ENCODE results near the gene ZNF766. TPM values are rescaled to one million over a fixed set of nuclear protein-coding genes. Genes with fewer than 3 reads are reported as not detected.

ZNF766 gene
- total RNA-seq, 1 experiment from 2014 or later: 32.9 TPM

DNA sequence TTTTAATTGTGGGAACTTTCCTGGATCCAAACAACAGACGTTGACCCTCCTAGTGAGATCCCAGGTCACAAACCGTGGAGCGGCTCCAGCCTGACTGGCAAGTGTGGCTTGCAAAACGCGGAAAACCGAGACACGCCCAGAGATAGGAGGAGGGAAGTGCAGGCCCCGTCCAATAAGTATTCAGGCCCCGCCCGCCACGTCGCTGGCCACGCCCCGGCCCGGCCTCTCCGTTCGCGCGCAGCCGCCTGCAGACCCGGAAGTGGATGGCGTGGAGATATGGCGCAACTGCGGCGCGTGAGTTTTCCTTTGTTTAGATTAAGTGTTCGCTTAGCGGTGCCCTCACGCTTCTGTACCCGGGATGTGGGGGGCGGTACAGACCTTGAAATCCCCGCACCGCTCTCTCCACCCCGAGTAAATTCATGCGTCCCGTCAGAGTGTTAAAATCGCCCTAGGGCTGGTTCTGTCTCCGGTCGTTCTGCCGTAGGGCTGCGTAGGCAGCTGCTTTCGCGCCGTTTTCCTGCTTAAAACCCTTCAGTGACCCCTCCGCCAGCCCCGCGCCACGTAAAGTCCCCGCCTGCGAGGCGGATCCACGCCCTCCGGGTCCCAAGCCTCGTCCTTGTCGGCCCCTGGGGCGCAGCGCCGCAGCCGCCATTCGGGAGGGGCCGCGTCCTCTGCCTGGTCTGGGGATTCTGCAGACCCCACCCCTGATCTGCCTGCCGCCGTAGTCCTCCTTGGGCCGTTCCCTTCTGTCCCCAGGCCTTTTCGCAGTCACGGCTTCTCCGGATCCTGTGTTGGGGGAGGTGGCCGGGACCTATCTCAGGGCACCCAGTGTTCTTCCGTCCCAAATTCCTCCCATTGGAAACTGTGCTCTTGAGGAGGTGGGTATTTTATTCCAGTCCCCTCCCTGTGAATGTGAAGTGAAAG is at the start of gene ZNF766 (continued):
- TF ChIP-seq, protein P1, sequence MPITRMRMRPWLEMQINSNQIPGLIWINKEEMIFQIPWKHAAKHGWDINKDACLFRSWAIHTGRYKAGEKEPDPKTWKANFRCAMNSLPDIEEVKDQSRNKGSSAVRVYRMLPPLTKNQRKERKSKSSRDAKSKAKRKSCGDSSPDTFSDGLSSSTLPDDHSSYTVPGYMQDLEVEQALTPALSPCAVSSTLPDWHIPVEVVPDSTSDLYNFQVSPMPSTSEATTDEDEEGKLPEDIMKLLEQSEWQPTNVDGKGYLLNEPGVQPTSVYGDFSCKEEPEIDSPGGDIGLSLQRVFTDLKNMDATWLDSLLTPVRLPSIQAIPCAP (CRISPR knock-in tag; IDR thresholded peaks at IDR 0.05): no peak
- TF ChIP-seq, protein P2, sequence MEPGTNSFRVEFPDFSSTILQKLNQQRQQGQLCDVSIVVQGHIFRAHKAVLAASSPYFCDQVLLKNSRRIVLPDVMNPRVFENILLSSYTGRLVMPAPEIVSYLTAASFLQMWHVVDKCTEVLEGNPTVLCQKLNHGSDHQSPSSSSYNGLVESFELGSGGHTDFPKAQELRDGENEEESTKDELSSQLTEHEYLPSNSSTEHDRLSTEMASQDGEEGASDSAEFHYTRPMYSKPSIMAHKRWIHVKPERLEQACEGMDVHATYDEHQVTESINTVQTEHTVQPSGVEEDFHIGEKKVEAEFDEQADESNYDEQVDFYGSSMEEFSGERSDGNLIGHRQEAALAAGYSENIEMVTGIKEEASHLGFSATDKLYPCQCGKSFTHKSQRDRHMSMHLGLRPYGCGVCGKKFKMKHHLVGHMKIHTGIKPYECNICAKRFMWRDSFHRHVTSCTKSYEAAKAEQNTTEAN (CRISPR knock-in tag; IDR thresholded peaks at IDR 0.05): no peak
- TF ChIP-seq ZNF138 (CRISPR knock-in tag; conservative IDR thresholded peaks at IDR 0.05): no peak
- peak; percentile 69; the same call in 1 of the 2 replicates for TF ChIP-seq ZNF121 (CRISPR knock-in tag; IDR thresholded peaks at IDR 0.05)
- TF ChIP-seq ZNF423 (CRISPR knock-in tag; IDR thresholded peaks at IDR 0.05): no peak
- no peak for TF ChIP-seq HMGA2 (CRISPR knock-in tag; IDR thresholded peaks at IDR 0.05)
- TF ChIP-seq, protein P3, sequence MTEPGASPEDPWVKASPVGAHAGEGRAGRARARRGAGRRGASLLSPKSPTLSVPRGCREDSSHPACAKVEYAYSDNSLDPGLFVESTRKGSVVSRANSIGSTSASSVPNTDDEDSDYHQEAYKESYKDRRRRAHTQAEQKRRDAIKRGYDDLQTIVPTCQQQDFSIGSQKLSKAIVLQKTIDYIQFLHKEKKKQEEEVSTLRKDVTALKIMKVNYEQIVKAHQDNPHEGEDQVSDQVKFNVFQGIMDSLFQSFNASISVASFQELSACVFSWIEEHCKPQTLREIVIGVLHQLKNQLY (CRISPR knock-in tag; IDR thresholded peaks at IDR 0.05): no peak
- TF ChIP-seq RORB (CRISPR knock-in tag; IDR thresholded peaks at IDR 0.05): no peak
- 0 out of 2 replicates have a peak, but pooled peaks have one; percentile 47 for TF ChIP-seq EMX1 (CRISPR knock-in tag; IDR thresholded peaks at IDR 0.05)
- TF ChIP-seq NR2C2 (CRISPR knock-in tag; IDR thresholded peaks at IDR 0.05): no peak
- TF ChIP-seq SOX15 (CRISPR knock-in tag; IDR thresholded peaks at IDR 0.05): no peak
- TF ChIP-seq, protein P4, sequence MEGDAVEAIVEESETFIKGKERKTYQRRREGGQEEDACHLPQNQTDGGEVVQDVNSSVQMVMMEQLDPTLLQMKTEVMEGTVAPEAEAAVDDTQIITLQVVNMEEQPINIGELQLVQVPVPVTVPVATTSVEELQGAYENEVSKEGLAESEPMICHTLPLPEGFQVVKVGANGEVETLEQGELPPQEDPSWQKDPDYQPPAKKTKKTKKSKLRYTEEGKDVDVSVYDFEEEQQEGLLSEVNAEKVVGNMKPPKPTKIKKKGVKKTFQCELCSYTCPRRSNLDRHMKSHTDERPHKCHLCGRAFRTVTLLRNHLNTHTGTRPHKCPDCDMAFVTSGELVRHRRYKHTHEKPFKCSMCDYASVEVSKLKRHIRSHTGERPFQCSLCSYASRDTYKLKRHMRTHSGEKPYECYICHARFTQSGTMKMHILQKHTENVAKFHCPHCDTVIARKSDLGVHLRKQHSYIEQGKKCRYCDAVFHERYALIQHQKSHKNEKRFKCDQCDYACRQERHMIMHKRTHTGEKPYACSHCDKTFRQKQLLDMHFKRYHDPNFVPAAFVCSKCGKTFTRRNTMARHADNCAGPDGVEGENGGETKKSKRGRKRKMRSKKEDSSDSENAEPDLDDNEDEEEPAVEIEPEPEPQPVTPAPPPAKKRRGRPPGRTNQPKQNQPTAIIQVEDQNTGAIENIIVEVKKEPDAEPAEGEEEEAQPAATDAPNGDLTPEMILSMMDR (IDR thresholded peaks at IDR 0.05): no peak
- no peak for TF ChIP-seq TP53 (CRISPR knock-in tag; IDR thresholded peaks at IDR 0.05)
- TF ChIP-seq, protein P5, sequence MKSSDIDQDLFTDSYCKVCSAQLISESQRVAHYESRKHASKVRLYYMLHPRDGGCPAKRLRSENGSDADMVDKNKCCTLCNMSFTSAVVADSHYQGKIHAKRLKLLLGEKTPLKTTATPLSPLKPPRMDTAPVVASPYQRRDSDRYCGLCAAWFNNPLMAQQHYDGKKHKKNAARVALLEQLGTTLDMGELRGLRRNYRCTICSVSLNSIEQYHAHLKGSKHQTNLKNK (CRISPR knock-in tag; IDR thresholded peaks at IDR 0.05): no peak
- TF ChIP-seq ZNF416 (CRISPR knock-in tag; IDR thresholded peaks at IDR 0.05): no peak
- TF ChIP-seq, protein P6, sequence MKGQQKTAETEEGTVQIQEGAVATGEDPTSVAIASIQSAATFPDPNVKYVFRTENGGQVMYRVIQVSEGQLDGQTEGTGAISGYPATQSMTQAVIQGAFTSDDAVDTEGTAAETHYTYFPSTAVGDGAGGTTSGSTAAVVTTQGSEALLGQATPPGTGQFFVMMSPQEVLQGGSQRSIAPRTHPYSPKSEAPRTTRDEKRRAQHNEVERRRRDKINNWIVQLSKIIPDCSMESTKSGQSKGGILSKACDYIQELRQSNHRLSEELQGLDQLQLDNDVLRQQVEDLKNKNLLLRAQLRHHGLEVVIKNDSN (CRISPR knock-in tag; IDR thresholded peaks at IDR 0.05): no peak
- peak; percentile 62 for TF ChIP-seq TEAD1 (CRISPR knock-in tag; IDR thresholded peaks at IDR 0.05)
- no peak for TF ChIP-seq NR3C1 (CRISPR knock-in tag; conservative IDR thresholded peaks at IDR 0.05; ENCODE audit: low read depth)
- TF ChIP-seq ETV6 (CRISPR knock-in tag; IDR thresholded peaks at IDR 0.05): no peak
- TF ChIP-seq ATF1 (CRISPR knock-in tag; IDR thresholded peaks at IDR 0.05): no peak
- TF ChIP-seq, protein P7, sequence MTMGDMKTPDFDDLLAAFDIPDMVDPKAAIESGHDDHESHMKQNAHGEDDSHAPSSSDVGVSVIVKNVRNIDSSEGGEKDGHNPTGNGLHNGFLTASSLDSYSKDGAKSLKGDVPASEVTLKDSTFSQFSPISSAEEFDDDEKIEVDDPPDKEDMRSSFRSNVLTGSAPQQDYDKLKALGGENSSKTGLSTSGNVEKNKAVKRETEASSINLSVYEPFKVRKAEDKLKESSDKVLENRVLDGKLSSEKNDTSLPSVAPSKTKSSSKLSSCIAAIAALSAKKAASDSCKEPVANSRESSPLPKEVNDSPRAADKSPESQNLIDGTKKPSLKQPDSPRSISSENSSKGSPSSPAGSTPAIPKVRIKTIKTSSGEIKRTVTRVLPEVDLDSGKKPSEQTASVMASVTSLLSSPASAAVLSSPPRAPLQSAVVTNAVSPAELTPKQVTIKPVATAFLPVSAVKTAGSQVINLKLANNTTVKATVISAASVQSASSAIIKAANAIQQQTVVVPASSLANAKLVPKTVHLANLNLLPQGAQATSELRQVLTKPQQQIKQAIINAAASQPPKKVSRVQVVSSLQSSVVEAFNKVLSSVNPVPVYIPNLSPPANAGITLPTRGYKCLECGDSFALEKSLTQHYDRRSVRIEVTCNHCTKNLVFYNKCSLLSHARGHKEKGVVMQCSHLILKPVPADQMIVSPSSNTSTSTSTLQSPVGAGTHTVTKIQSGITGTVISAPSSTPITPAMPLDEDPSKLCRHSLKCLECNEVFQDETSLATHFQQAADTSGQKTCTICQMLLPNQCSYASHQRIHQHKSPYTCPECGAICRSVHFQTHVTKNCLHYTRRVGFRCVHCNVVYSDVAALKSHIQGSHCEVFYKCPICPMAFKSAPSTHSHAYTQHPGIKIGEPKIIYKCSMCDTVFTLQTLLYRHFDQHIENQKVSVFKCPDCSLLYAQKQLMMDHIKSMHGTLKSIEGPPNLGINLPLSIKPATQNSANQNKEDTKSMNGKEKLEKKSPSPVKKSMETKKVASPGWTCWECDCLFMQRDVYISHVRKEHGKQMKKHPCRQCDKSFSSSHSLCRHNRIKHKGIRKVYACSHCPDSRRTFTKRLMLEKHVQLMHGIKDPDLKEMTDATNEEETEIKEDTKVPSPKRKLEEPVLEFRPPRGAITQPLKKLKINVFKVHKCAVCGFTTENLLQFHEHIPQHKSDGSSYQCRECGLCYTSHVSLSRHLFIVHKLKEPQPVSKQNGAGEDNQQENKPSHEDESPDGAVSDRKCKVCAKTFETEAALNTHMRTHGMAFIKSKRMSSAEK (CRISPR knock-in tag; IDR thresholded peaks at IDR 0.05; ENCODE audit: borderline replicate concordance): no peak
- TF ChIP-seq CBFB (CRISPR knock-in tag; IDR thresholded peaks at IDR 0.05; ENCODE audit: low read depth): no peak
- TF ChIP-seq SP1 (CRISPR knock-in tag; conservative IDR thresholded peaks at IDR 0.05): peak; percentile 96
- no peak for TF ChIP-seq CREB1 (CRISPR knock-in tag; IDR thresholded peaks at IDR 0.05)
- TF ChIP-seq MYBL2 (CRISPR knock-in tag; IDR thresholded peaks at IDR 0.05): no peak
- TF ChIP-seq SMAD4 (CRISPR knock-in tag; IDR thresholded peaks at IDR 0.05): no peak
- no peak for TF ChIP-seq GRHL2 (CRISPR knock-in tag; IDR thresholded peaks at IDR 0.05; ENCODE audit: insufficient replicate concordance, severe bottlenecking)
- TF ChIP-seq, protein P8, sequence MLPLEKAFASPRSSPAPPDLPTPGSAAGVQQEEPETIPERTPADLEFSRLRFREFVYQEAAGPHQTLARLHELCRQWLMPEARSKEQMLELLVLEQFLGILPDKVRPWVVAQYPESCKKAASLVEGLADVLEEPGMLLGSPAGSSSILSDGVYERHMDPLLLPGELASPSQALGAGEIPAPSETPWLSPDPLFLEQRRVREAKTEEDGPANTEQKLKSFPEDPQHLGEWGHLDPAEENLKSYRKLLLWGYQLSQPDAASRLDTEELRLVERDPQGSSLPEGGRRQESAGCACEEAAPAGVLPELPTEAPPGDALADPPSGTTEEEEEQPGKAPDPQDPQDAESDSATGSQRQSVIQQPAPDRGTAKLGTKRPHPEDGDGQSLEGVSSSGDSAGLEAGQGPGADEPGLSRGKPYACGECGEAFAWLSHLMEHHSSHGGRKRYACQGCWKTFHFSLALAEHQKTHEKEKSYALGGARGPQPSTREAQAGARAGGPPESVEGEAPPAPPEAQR (CRISPR knock-in tag; IDR thresholded peaks at IDR 0.05): no peak
